ENCODE measurements around the gene SLC25A13. TPM values are rescaled to one million over a fixed set of nuclear protein-coding genes. Genes with fewer than 3 reads are reported as not detected.

The SLC25A13 gene
- total RNA-seq, 1 experiment from 2014 or later, result 196 TPM

Small RNA genes lying within 50 kb of the gene (small RNA-seq; reads per million reads assigned to genes)
- gene AC084368.1, result 0 reads per million in 2 experiments
- gene MIR591, result 0 reads per million in 2 experiments
- gene RNU6-364P, result 0 reads per million in 2 experiments
- gene RNU6-532P, result 0 reads per million in 2 experiments

Data from SK-MEL-5 (cell line).